GM12874 (cell line): ENCODE data around the gene ANKRD66.

ENCODE experiments used
- CTCF ChIP-seq: IDR thresholded peaks from 2 replicates; pipeline ENCODE4 v1.5.1; 2011; ENCODE audit warnings: low read depth, mild to moderate bottlenecking, control low read depth, low read length, moderate library complexity; ENCODE audit not compliant: insufficient read depth

Gene ANKRD66

GRCh38 chr6:46772762-46773161 is 26.0 kb downstream of the ANKRD66 start:
- no peak for TF ChIP-seq CTCF

GRCh38 chr6:46773201-46773855 is 26.6 kb downstream of the ANKRD66 start:
- no peak for TF ChIP-seq CTCF

- TF ChIP-seq CTCF: no peak
Observed at GRCh38 chr6:46776070-46776712, 29.5 kb downstream of the ANKRD66 start.

GRCh38 chr6:46777476-46778346 is 31.0 kb downstream of the ANKRD66 start:
- no peak for TF ChIP-seq CTCF

GRCh38 chr6:46781478-46782378 is 35.0 kb downstream of the ANKRD66 start:
- peak; percentile 33; the same call in 1 of the 2 replicates for TF ChIP-seq CTCF

- no peak for TF ChIP-seq CTCF
Observed at GRCh38 chr6:46784535-46784934, 37.8 kb downstream of the ANKRD66 start.
